Stomach (tissue), 4 donors: ENCODE measurements around the gene UQCRC1.

Experiments
- EP300 ChIP-seq: sonication (generic); formaldehyde crosslinking; IDR thresholded peaks from one replicate; pipeline ENCODE4 v1.6.1; 2017; ENCODE audit warnings: antibody characterized with exemption
- TF ChIP-seq, protein P1 (sequence below), 7 experiments: fragments of 450-650 bp in 4 of 7; fragments of 200-600 bp in 3 of 7; sonication (generic) in 3 of 7; IDR thresholded peaks; one replicate each; pipeline ENCODE4 v1.5.1; 2016 to 2019; ENCODE audit warnings: antibody characterized with exemption in 7 of 7, control low read depth in 2 of 7, mild to moderate bottlenecking in 1 of 7

DNA sequence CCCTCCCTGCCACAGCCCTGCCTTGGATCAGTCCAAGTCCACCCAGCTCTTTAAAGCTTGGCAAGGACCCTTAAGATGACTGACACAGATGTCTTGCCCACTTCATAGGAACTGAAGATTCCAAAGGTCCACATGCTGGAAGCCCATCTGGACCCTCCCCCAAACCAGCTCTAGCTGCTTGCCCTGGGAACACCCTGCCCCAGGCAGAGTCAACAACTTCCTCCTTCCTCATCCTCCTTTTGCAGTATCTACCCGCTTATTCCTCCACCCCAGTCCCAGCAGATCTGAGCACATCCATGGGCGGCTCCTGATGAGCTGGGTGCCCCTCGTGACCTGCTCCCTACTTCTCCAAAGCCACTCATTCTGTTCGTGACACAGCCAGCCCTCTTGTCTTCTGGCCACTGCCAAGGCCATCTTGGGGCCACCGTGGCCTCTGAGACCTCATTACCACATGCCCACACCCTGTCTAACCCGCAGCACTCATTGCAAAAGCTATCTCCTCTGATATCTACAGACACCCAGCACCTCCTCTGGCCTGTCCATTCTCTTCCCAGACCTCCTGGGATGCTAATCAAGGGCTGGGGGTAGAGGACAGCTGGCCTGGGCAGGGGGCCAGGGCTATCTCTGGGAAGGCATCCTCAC, 50.8 kb downstream of the UQCRC1 start:
- TF ChIP-seq, protein P1, sequence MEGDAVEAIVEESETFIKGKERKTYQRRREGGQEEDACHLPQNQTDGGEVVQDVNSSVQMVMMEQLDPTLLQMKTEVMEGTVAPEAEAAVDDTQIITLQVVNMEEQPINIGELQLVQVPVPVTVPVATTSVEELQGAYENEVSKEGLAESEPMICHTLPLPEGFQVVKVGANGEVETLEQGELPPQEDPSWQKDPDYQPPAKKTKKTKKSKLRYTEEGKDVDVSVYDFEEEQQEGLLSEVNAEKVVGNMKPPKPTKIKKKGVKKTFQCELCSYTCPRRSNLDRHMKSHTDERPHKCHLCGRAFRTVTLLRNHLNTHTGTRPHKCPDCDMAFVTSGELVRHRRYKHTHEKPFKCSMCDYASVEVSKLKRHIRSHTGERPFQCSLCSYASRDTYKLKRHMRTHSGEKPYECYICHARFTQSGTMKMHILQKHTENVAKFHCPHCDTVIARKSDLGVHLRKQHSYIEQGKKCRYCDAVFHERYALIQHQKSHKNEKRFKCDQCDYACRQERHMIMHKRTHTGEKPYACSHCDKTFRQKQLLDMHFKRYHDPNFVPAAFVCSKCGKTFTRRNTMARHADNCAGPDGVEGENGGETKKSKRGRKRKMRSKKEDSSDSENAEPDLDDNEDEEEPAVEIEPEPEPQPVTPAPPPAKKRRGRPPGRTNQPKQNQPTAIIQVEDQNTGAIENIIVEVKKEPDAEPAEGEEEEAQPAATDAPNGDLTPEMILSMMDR (IDR thresholded peaks at IDR 0.05) = peak in 1 of 7 experiments; percentile 36
- no peak for TF ChIP-seq EP300
